DND-41 (cell line): ENCODE data around the gene RELT.

ENCODE experiments used
- ATAC-seq: fragments of 200-7000 bp; cut with Tn5 transposase; 3 replicates; pipeline ENCODE4 v1.9.1; 2021; ENCODE audit warnings: low read depth; ENCODE audit not compliant: insufficient read depth
- DNase-seq: peaks from one replicate; pipeline ENCODE4 v3.0.0-alpha.2; 2020
- H2AFZ ChIP-seq: 2 replicates; pipeline ENCODE4 v1.6.0; 2012; ENCODE audit warnings: low read depth, low read length
- H3K27ac ChIP-seq: 2 replicates; pipeline ENCODE4 v1.5.1; 2012; ENCODE audit warnings: low read length, inconsistent platforms
- H3K27me3 ChIP-seq: fragments of 200-600 bp; sonication (generic); 2 replicates; pipeline ENCODE4 v1.6.0; 2012; ENCODE audit warnings: low read length, mild to moderate bottlenecking, inconsistent platforms; ENCODE audit not compliant: insufficient read depth, poor library complexity
- H3K36me3 ChIP-seq: 2 replicates; pipeline ENCODE4 v1.5.1; 2012; ENCODE audit warnings: low read length, inconsistent platforms; ENCODE audit not compliant: insufficient read depth
- H3K4me1 ChIP-seq: 2 replicates; pipeline ENCODE4 v1.5.1; 2012; ENCODE audit warnings: mild to moderate bottlenecking, low read length; ENCODE audit not compliant: insufficient read depth
- H3K4me2 ChIP-seq: 2 replicates; pipeline ENCODE4 v1.6.0; 2012; ENCODE audit warnings: mild to moderate bottlenecking, moderate library complexity, low read length, inconsistent platforms; ENCODE audit not compliant: insufficient read depth
- H3K4me3 ChIP-seq, 2 experiments: fragments of 200-600 bp in 1 of 2; shearing (Covaris generic) in 1 of 2; 2 replicates each; pipeline ENCODE4 v1.5.1; 2012 to 2016; ENCODE audit warnings: inconsistent platforms in 2 of 2, low read length in 2 of 2, mild to moderate bottlenecking in 2 of 2, low read depth in 1 of 2, moderate library complexity in 1 of 2
- H3K79me2 ChIP-seq: 2 replicates; pipeline ENCODE4 v1.6.0; 2012; ENCODE audit warnings: low read length, inconsistent platforms; ENCODE audit not compliant: insufficient read depth
- H3K9ac ChIP-seq: 2 replicates; pipeline ENCODE4 v1.6.0; 2012; ENCODE audit warnings: low read depth, mild to moderate bottlenecking, inconsistent platforms, low read length, moderate library complexity
- H3K9me3 ChIP-seq: 2 replicates; pipeline ENCODE4 v1.5.1; 2012; ENCODE audit warnings: low read length, moderate library complexity, mild to moderate bottlenecking, inconsistent platforms; ENCODE audit not compliant: insufficient read depth, severe bottlenecking
- H4K20me1 ChIP-seq: 2 replicates; pipeline ENCODE4 v1.6.0; 2012; ENCODE audit warnings: low read length; ENCODE audit not compliant: insufficient read depth
- CTCF ChIP-seq: IDR thresholded peaks from 2 replicates; pipeline ENCODE4 v1.5.1; 2012; ENCODE audit warnings: borderline replicate concordance, low read length, moderate library complexity, mild to moderate bottlenecking; ENCODE audit not compliant: poor library complexity, severe bottlenecking; ENCODE audit errors: extremely low read depth
- EZH2 ChIP-seq: IDR thresholded peaks from 3 replicates; pipeline ENCODE4 v1.6.1; 2012; ENCODE audit warnings: borderline replicate concordance, low read depth, mild to moderate bottlenecking, moderate library complexity, low read length, inconsistent platforms; ENCODE audit not compliant: severe bottlenecking

The RELT gene

GRCh38 chr11:73420136-73420535, 43.9 kb downstream of the RELT start:
- Histone ChIP-seq H3K27me3 (no peaks in the 10 kb centered on the region), H3K4me2 (no peak overlapping the region), H3K9ac (no peak overlapping the region), H4K20me1 (no peaks in the 10 kb centered on the region), H3K79me2 (no peaks in the 10 kb centered on the region), H3K4me1 (no peaks in the 10 kb centered on the region), H3K9me3 (no peaks in the 10 kb centered on the region), H2AFZ (no peak overlapping the region), H3K27ac (no peak overlapping the region), H3K4me3 (no peak overlapping the region), H3K36me3 (peaks cover 27% of the 10 kb centered on the region)
- ATAC-seq: no peak
- TF ChIP-seq CTCF (no peak), EZH2 (no peak)
- DNase-seq: no peak

GRCh38 chr11:73422886-73423285, 46.7 kb downstream of the RELT start:
- TF ChIP-seq CTCF (no peak), EZH2 (no peak)
- ATAC-seq: no peak
- no peaks in the 10 kb centered on the region for H3K79me2 ChIP-seq

GRCh38 chr11:73423506-73423905, 47.3 kb downstream of the RELT start:
- Histone ChIP-seq H3K27me3 (no peaks in the 10 kb centered on the region), H3K27ac (no peak overlapping the region), H3K9ac (no peak overlapping the region), H2AFZ (no peak overlapping the region), H3K36me3 (peaks cover 14% of the 10 kb centered on the region), H3K4me2 (no peak overlapping the region), H3K4me1 (no peaks in the 10 kb centered on the region), H3K79me2 (no peaks in the 10 kb centered on the region), H4K20me1 (no peaks in the 10 kb centered on the region), H3K9me3 (no peaks in the 10 kb centered on the region), H3K4me3 (no peak overlapping the region)
- no peak for TF ChIP-seq EZH2
- no peak for TF ChIP-seq CTCF
- DNase-seq (no peak), ATAC-seq (no peak)

More at GRCh38 chr11:73422886-73423285, 46.7 kb downstream of the RELT start:
- no peak for DNase-seq
- Histone ChIP-seq H3K27ac (no peak overlapping the region), H3K27me3 (no peaks in the 10 kb centered on the region), H3K36me3 (peaks cover 20% of the 10 kb centered on the region), H3K9ac (no peak overlapping the region), H3K4me1 (no peaks in the 10 kb centered on the region), H3K4me2 (no peak overlapping the region), H4K20me1 (no peaks in the 10 kb centered on the region), H3K9me3 (no peaks in the 10 kb centered on the region), H3K4me3 (no peak overlapping the region), H2AFZ (no peak overlapping the region)

- no peaks in the 10 kb centered on the region for H3K4me1 ChIP-seq
- no peak for DNase-seq
- no peaks in the 10 kb centered on the region for H3K9me3 ChIP-seq
- no peak overlapping the region for H3K4me3 ChIP-seq
- no peaks in the 10 kb centered on the region for H4K20me1 ChIP-seq
- no peak for TF ChIP-seq CTCF
- no peak for TF ChIP-seq EZH2
- H3K4me2 ChIP-seq: no peak overlapping the region
- H3K27me3 ChIP-seq: no peaks in the 10 kb centered on the region
- no peak overlapping the region for H2AFZ ChIP-seq
- H3K9ac ChIP-seq: no peak overlapping the region
- H3K36me3 ChIP-seq: peaks cover 4% of the 10 kb centered on the region; the same call in 1 of the 2 replicates
- H3K27ac ChIP-seq: no peak overlapping the region
- no peak for ATAC-seq
- no peaks in the 10 kb centered on the region for H3K79me2 ChIP-seq
These were observed 48.9 kb downstream of the RELT start for GRCh38 chr11:73425108-73425507.
